CD4-positive, alpha-beta memory T cell (primary cell): ENCODE results near the gene RBPJ. TPM values are rescaled to one million over a fixed set of nuclear protein-coding genes. Genes with fewer than 3 reads are reported as not detected.
A peak's percentile ranks its signal among the peaks of the same experiment; 100 is the strongest.

Experiments
- CTCF ChIA-PET: fragments of 350-600 bp; sonication (Branson Sonifier 250); formaldehyde crosslinking; loops from one replicate; lab custom pipeline; 2021; ENCODE audit warnings: inconsistent platforms; ENCODE audit not compliant: partially characterized antibody; lab: Charles Lee
- POLR2A ChIA-PET: fragments of 350-600 bp; sonication (Branson Sonifier 250); formaldehyde crosslinking; loops from one replicate; lab custom pipeline; 2021; ENCODE audit not compliant: partially characterized antibody; lab: Charles Lee
- DNase-seq, 5 donors: peaks; one replicate each; pipeline versions ENCODE4 v3.0.0 to v3.0.0-alpha.2; 2020 to 2022; ENCODE audit warnings: mixed read lengths in 1 of 5
- H3K27ac ChIP-seq: one replicate; pipeline ENCODE4 v1.7.0; 2013; ENCODE audit warnings: low read depth, low read length
- H3K27me3 ChIP-seq: 2 replicates; pipeline ENCODE4 v1.7.0; 2013; ENCODE audit warnings: mild to moderate bottlenecking, low read length, moderate library complexity; ENCODE audit not compliant: insufficient read depth
- H3K36me3 ChIP-seq: 2 replicates; pipeline ENCODE4 v1.7.0; 2013; ENCODE audit warnings: mild to moderate bottlenecking, low read length, moderate library complexity; ENCODE audit not compliant: insufficient read depth
- H3K4me1 ChIP-seq: 2 replicates; pipeline ENCODE4 v1.7.0; 2013; ENCODE audit warnings: mild to moderate bottlenecking, low read length, moderate library complexity; ENCODE audit not compliant: insufficient read depth
- H3K4me3 ChIP-seq, 2 donors: one replicate each; pipeline ENCODE4 v1.7.0; 2013; ENCODE audit warnings: low read length in 2 of 2, mild to moderate bottlenecking in 1 of 2
- H3K9me3 ChIP-seq, 2 donors: one replicate each; pipeline ENCODE4 v1.7.0; 2013; ENCODE audit warnings: low read length in 2 of 2, control low read depth in 1 of 2; ENCODE audit not compliant: control insufficient read depth in 1 of 2
- H3K27ac Mint-ChIP-seq, 7 donors: one replicate each; pipeline ENCODE4 v1.8.0; 2020 to 2021; ENCODE audit warnings: mixed read lengths in 7 of 7, mild to moderate bottlenecking in 6 of 7, inconsistent platforms in 3 of 7, moderate library complexity in 3 of 7
- H3K27me3 Mint-ChIP-seq, 2 donors: one replicate each; pipeline ENCODE4 v1.8.0; 2020 to 2021; ENCODE audit warnings: mixed read lengths in 2 of 2
- H3K36me3 Mint-ChIP-seq, 2 donors: one replicate each; pipeline ENCODE4 v1.8.0; 2020 to 2021; ENCODE audit warnings: mixed read lengths in 2 of 2, inconsistent platforms in 1 of 2, mild to moderate bottlenecking in 1 of 2
- H3K4me1 Mint-ChIP-seq, 4 donors: one replicate each; pipeline ENCODE4 v1.8.0; 2020 to 2021; ENCODE audit warnings: mixed read lengths in 4 of 4, mild to moderate bottlenecking in 1 of 4
- H3K4me3 Mint-ChIP-seq, 8 donors: one replicate each; pipeline ENCODE4 v1.8.0; 2020 to 2021; ENCODE audit warnings: mixed read lengths in 8 of 8, mild to moderate bottlenecking in 7 of 8, moderate library complexity in 6 of 8, inconsistent platforms in 3 of 8
- H3K9me3 Mint-ChIP-seq, 8 donors: one replicate each; pipeline ENCODE4 v1.8.0; 2020 to 2021; ENCODE audit warnings: mixed read lengths in 8 of 8, mild to moderate bottlenecking in 5 of 8, inconsistent platforms in 3 of 8, moderate library complexity in 1 of 8
- intact Hi-C: fragments of 100-400 bp; cut with micrococcal nuclease; formaldehyde crosslinking; loops from one replicate; pipeline ENCODE4 v1.15.1; 2023
- polyA plus RNA-seq, 2 donors: library from polyadenylated mRNA; unstranded; fragments of 300-500 nt; fragmentation: Illumina TruSeq; gene quantifications; one replicate each; pipeline ENCODE4 v1.2.3, GENCODE V29; 2021
- total RNA-seq, 2 experiments: library from RNA; stranded (reverse); gene quantifications; one replicate each; pipeline ENCODE4 v1.2.3, GENCODE V29; 2021

The RBPJ gene
- total and polyA plus RNA-seq, 4 experiments from 2014 or later = 75.2 to 96.3 (median 91.5) TPM

- Histone ChIP-seq H3K27ac (peak overlapping the region; percentile 75), H3K9me3 (no peaks in the 10 kb centered on the region), H3K27me3 (no peaks in the 10 kb centered on the region), H3K4me1 (peaks cover 48% of the 10 kb centered on the region), H3K36me3 (no peaks in the 10 kb centered on the region), H3K4me3 (peak overlapping the region; percentile 75 to 77)
- intact Hi-C loops = no loop called here
- ChIA-PET POLR2A (no interaction called here), CTCF (interaction anchor here (1.0 to 13.3 kb wide), 4 partner anchors 87 to 334 kb away, joined by 4 to 300 read pairs (median 114); no protein-coding TSS in a partner anchor)
- Mint-ChIP-seq H3K27me3 (peaks cover 0 to 2% of the 10 kb centered on the region in 2 donors), H3K4me3 (peak overlapping the region; percentile 91 to 97 (median 95)), H3K4me1 (peaks cover 32 to 69% (median 45%) of the 10 kb centered on the region in 4 donors), H3K27ac (peak overlapping the region in 6 of 7 donors; percentile 80 to 99 (median 98)), H3K36me3 (peaks cover 0 to 23% of the 10 kb centered on the region in 2 donors), H3K9me3 (peaks cover 0 to 4% (median 0%) of the 10 kb centered on the region in 8 donors)
- DNase-seq = no peak
Measured at GRCh38 chr4:26322346-26322745, 1.5 kb downstream of the RBPJ start.

- peak overlapping the region in 5 of 7 donors; percentile 1 to 99 (median 69) for H3K27ac Mint-ChIP-seq
- Histone ChIP-seq H3K27ac (no peak overlapping the region), H3K27me3 (no peaks in the 10 kb centered on the region), H3K9me3 (no peaks in the 10 kb centered on the region), H3K36me3 (no peaks in the 10 kb centered on the region), H3K4me1 (peaks cover 42% of the 10 kb centered on the region), H3K4me3 (no peak overlapping the region)
- ChIA-PET CTCF (interaction anchor here (1.1 to 13.3 kb wide), 6 partner anchors 85 to 336 kb away, joined by 3 to 300 read pairs (median 48); no protein-coding TSS in a partner anchor), POLR2A (interaction anchor here (1.0 kb wide), 1 partner anchor 15 kb away, joined by 3 read pairs; no protein-coding TSS in a partner anchor)
- peak overlapping the region in 1 of 8 donors; percentile 80 for H3K4me3 Mint-ChIP-seq
- DNase-seq = no peak
- peaks cover 33 to 63% (median 42%) of the 10 kb centered on the region in 4 donors for H3K4me1 Mint-ChIP-seq
- peaks cover 0 to 2% of the 10 kb centered on the region in 2 donors for H3K27me3 Mint-ChIP-seq
- H3K36me3 Mint-ChIP-seq = peaks cover 0 to 23% of the 10 kb centered on the region in 2 donors
- peaks cover 0 to 4% (median 0%) of the 10 kb centered on the region in 8 donors for H3K9me3 Mint-ChIP-seq
- intact Hi-C loops = loop anchor here (2.0 kb wide), 1 partner anchor 465 kb away; no protein-coding TSS in a partner anchor
Measured at GRCh38 chr4:26323821-26324220, 3.0 kb downstream of the RBPJ start.

GRCh38 chr4:26325191-26325590 is 4.4 kb downstream of the RBPJ start:
- H3K4me1 ChIP-seq = peaks cover 43% of the 10 kb centered on the region
- Mint-ChIP-seq H3K9me3 (peaks cover 0 to 3% (median 0%) of the 10 kb centered on the region in 8 donors), H3K27me3 (no peaks in the 10 kb centered on the region), H3K27ac (peak overlapping the region; percentile 49 to 81 (median 75)), H3K4me1 (peaks cover 38 to 54% (median 44%) of the 10 kb centered on the region in 4 donors), H3K36me3 (peaks cover 0 to 16% of the 10 kb centered on the region in 2 donors), H3K4me3 (peak overlapping the region; percentile 4 to 55 (median 23))
- no peaks in the 10 kb centered on the region for H3K36me3 ChIP-seq
- no peaks in the 10 kb centered on the region for H3K27me3 ChIP-seq
- H3K9me3 ChIP-seq = no peaks in the 10 kb centered on the region
- peak; percentile 50 to 59 (median 56) for DNase-seq
- intact Hi-C loops = loop anchor here (1.0 to 5.0 kb wide), 6 partner anchors 243 to 483 kb away; no protein-coding TSS in a partner anchor
- ChIA-PET CTCF (interaction anchor here (0.6 to 13.3 kb wide), 29 partner anchors 8 to 483 kb away, joined by 3 to 300 read pairs (median 4); no protein-coding TSS in a partner anchor), POLR2A (interaction anchor here (0.8 to 1.8 kb wide), 4 partner anchors 48 to 250 kb away, joined by 3 to 6 read pairs (median 3); no protein-coding TSS in a partner anchor)
- no peak overlapping the region for H3K27ac ChIP-seq
- H3K4me3 ChIP-seq = no peak overlapping the region

- Histone ChIP-seq H3K27me3 (no peaks in the 10 kb centered on the region), H3K9me3 (no peaks in the 10 kb centered on the region), H3K27ac (no peak overlapping the region), H3K36me3 (no peaks in the 10 kb centered on the region), H3K4me3 (no peak overlapping the region), H3K4me1 (peaks cover 51% of the 10 kb centered on the region)
- H3K4me1 Mint-ChIP-seq = peaks cover 47 to 60% (median 56%) of the 10 kb centered on the region in 4 donors
- peaks cover 0 to 3% of the 10 kb centered on the region in 2 donors for H3K36me3 Mint-ChIP-seq
- ChIA-PET CTCF (interaction anchor here (0.6 to 13.3 kb wide), 11 partner anchors 10 to 466 kb away, joined by 3 to 300 read pairs (median 9); no protein-coding TSS in a partner anchor), POLR2A (no interaction called here)
- no peaks in the 10 kb centered on the region for H3K9me3 Mint-ChIP-seq
- H3K4me3 Mint-ChIP-seq = no peak overlapping the region
- peak overlapping the region in 3 of 7 donors; percentile 9 to 33 (median 18) for H3K27ac Mint-ChIP-seq
- intact Hi-C loops = loop anchor here (5.0 kb wide), 1 partner anchor 484 kb away; no protein-coding TSS in a partner anchor
- DNase-seq = no peak
- H3K27me3 Mint-ChIP-seq = no peaks in the 10 kb centered on the region
Measured at GRCh38 chr4:26326791-26327190, 6.0 kb downstream of the RBPJ start.

GRCh38 chr4:26330186-26330787 is 9.5 kb downstream of the RBPJ start:
- H3K36me3 Mint-ChIP-seq = no peaks in the 10 kb centered on the region
- ChIA-PET CTCF (interaction anchor here (0.6 to 13.3 kb wide), 55 partner anchors 11 to 691 kb away, joined by 3 to 300 read pairs (median 4); partner anchors contain the start of gene RBPJ), POLR2A (interaction anchor here (0.9 to 1.8 kb wide), 4 partner anchors 12 to 78 kb away, joined by 3 to 8 read pairs (median 4); no protein-coding TSS in a partner anchor)
- H3K4me3 Mint-ChIP-seq = peak overlapping the region in 4 of 8 donors; percentile 8 to 48 (median 38)
- Histone ChIP-seq H3K9me3 (no peaks in the 10 kb centered on the region), H3K27ac (no peak overlapping the region), H3K27me3 (no peaks in the 10 kb centered on the region), H3K36me3 (no peaks in the 10 kb centered on the region), H3K4me1 (peaks cover 24% of the 10 kb centered on the region), H3K4me3 (no peak overlapping the region)
- peak overlapping the region in 2 of 7 donors; percentile 44 to 78 for H3K27ac Mint-ChIP-seq
- H3K9me3 Mint-ChIP-seq = no peaks in the 10 kb centered on the region
- intact Hi-C loops = loop anchor here (1.0 to 5.0 kb wide), 4 partner anchors 42 to 680 kb away; no protein-coding TSS in a partner anchor
- H3K27me3 Mint-ChIP-seq = no peaks in the 10 kb centered on the region
- DNase-seq = peak in 4 of 5 donors; percentile 53 to 61 (median 56)
- H3K4me1 Mint-ChIP-seq = peaks cover 37 to 46% (median 42%) of the 10 kb centered on the region in 4 donors

GRCh38 chr4:26330946-26331345 is 10.1 kb downstream of the RBPJ start:
- Mint-ChIP-seq H3K4me3 (no peak overlapping the region), H3K27me3 (no peaks in the 10 kb centered on the region), H3K9me3 (no peaks in the 10 kb centered on the region), H3K36me3 (peaks cover 0 to 1% of the 10 kb centered on the region in 2 donors), H3K27ac (no peak overlapping the region), H3K4me1 (peaks cover 38 to 45% (median 43%) of the 10 kb centered on the region in 4 donors)
- no peaks in the 10 kb centered on the region for H3K9me3 ChIP-seq
- ChIA-PET POLR2A (interaction anchor here (0.9 to 1.8 kb wide), 3 partner anchors 12 to 78 kb away, joined by 3 to 8 read pairs (median 5); no protein-coding TSS in a partner anchor), CTCF (interaction anchor here (0.6 to 13.3 kb wide), 39 partner anchors 11 to 679 kb away, joined by 3 to 300 read pairs (median 5); partner anchors contain the start of gene RBPJ)
- H3K36me3 ChIP-seq = no peaks in the 10 kb centered on the region
- no peak overlapping the region for H3K4me3 ChIP-seq
- no peak overlapping the region for H3K27ac ChIP-seq
- H3K27me3 ChIP-seq = no peaks in the 10 kb centered on the region
- intact Hi-C loops = loop anchor here (1.0 to 5.0 kb wide), 4 partner anchors 41 to 679 kb away; no protein-coding TSS in a partner anchor
- peaks cover 25% of the 10 kb centered on the region for H3K4me1 ChIP-seq
- no peak for DNase-seq
